ENCODE measurements around the gene SYVN1.

GRCh38 chr11:65095427-65095826 is 38.9 kb downstream of the SYVN1 start:
- TF ChIP-seq TARDBP (IDR thresholded peaks at IDR 0.05) = no peak
- TF ChIP-seq FOXM1 (IDR thresholded peaks at IDR 0.05; ENCODE audit: borderline replicate concordance) = no peak
- TF ChIP-seq NFRKB (IDR thresholded peaks at IDR 0.05) = no peak
- no peak for TF ChIP-seq SP1 (IDR thresholded peaks at IDR 0.05)
- TF ChIP-seq FOXA1 (IDR thresholded peaks at IDR 0.05) = no peak
- no peak for TF ChIP-seq PKNOX1 (IDR thresholded peaks at IDR 0.05)
